GM19467 (cell line): ENCODE measurements around the gene BBOF1.
A peak's percentile ranks its signal among the peaks of the same experiment; 100 is the strongest.
"Not testable (repeated sequence)": the region's sequence is repeated elsewhere in the genome, so short reads cannot be mapped to it uniquely, and the experiment has no call there.

ENCODE experiments used
- ATAC-seq: cut with Tn5 transposase; IDR thresholded peaks from one replicate; pipeline ENCODE4 v1.9.1; 2021; ENCODE audit warnings: mild to moderate bottlenecking, moderate library complexity; ENCODE audit not compliant: unreplicated experiment

The BBOF1 gene

GRCh38 chr14:74018586-74019407 is at the start of gene BBOF1, which contains the start of gene ENTPD5:
Gene BBOF1 (plus strand): TSS chr14:74019349. CDS start chr14:74019479, 130 bp downstream.
Gene ENTPD5 (minus strand): TSS chr14:74019288. CDS start chr14:73988102, 31,186 bp downstream.
- peak; percentile 72 for ATAC-seq

GRCh38 chr14:73973497-73973896 is 45.7 kb upstream of the BBOF1 start:
- ATAC-seq = no peak

GRCh38 chr14:73976125-73976524 is 43.0 kb upstream of the BBOF1 start:
- no peak for ATAC-seq

- ATAC-seq = no peak
Measured at GRCh38 chr14:73977896-73978295, 41.3 kb upstream of the BBOF1 start.

- no peak for ATAC-seq
Measured at GRCh38 chr14:73988065-73988464, 31.1 kb upstream of the BBOF1 start.

- ATAC-seq = not testable (repeated sequence)
Measured at GRCh38 chr14:73988656-73989055, 30.5 kb upstream of the BBOF1 start.

- no peak for ATAC-seq
Measured at GRCh38 chr14:73991092-73991491, 28.1 kb upstream of the BBOF1 start.

GRCh38 chr14:73994926-73995325 is 24.2 kb upstream of the BBOF1 start:
- not testable (repeated sequence) for ATAC-seq

GRCh38 chr14:73995977-73996378 is 23.2 kb upstream of the BBOF1 start:
- no peak for ATAC-seq

- ATAC-seq = no peak
Measured at GRCh38 chr14:73996731-73997107, 22.4 kb upstream of the BBOF1 start.

GRCh38 chr14:73997108-73997943 is 21.8 kb upstream of the BBOF1 start:
- ATAC-seq = no peak

GRCh38 chr14:73997944-73998447 is 21.2 kb upstream of the BBOF1 start:
- ATAC-seq = no peak

GRCh38 chr14:73998726-73999125 is 20.4 kb upstream of the BBOF1 start:
- no peak for ATAC-seq

- ATAC-seq = not testable (repeated sequence)
Measured at GRCh38 chr14:74005664-74006063, 13.5 kb upstream of the BBOF1 start.

GRCh38 chr14:74008843-74009499 is 10.2 kb upstream of the BBOF1 start:
- no peak for ATAC-seq

GRCh38 chr14:74014299-74014698 is 4.8 kb upstream of the BBOF1 start:
- ATAC-seq = no peak

- ATAC-seq = no peak
Measured at GRCh38 chr14:74015176-74015575, 4.0 kb upstream of the BBOF1 start.

GRCh38 chr14:74015963-74016362 is 3.2 kb upstream of the BBOF1 start:
- no peak for ATAC-seq

- ATAC-seq = no peak
Measured at GRCh38 chr14:74018174-74018585, 969 bp upstream of the BBOF1 start.

- no peak for ATAC-seq
Measured at GRCh38 chr14:74019408-74020137, 424 bp downstream of the BBOF1 start.
